ENCODE measurements around the gene PIP4K2C.
A peak's percentile ranks its signal among the peaks of the same experiment; 100 is the strongest.

Gene PIP4K2C

DNA sequence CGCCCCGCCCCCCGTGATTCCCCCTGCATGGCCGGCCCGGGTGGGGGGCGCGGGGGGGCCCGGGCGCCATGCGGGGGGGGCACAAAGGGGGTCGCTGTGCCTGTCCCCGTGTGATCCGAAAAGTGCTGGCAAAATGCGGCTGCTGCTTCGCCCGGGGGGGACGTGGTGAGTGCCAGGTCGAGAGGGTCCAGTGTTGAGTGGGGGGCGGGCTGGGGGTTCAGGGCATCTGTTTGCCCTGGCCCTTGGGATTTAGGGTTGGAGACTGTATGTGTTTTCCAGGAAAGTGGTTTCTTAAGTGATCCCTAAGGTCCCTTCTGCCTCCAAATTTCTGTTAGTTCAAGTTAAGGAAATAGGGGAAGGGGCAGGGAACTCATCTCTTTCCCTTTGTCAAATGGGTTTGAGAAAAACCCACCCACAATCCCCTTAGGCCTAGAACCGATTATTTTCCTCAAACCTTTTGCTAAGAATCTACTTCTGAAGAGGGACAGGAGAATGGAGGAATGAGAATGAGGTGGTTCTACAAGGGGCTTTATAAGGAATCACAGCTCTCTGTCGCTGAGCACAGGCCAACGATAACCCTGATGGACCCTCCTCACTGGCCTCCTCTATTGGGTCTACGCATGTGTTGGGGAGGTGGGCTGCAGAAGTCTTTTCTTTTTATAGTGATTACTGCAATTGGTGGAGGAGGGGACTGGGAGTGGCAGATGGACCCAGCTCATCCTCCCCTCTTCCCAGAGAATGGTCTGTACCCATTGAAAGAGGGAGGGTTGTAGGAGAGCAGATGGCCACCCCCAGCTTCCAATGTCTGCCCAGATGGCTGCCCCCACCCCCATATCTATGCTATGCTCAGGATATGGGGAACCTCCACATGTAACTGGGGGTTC, 21.1 kb downstream of the PIP4K2C start:
- TF ChIP-seq, protein P1, sequence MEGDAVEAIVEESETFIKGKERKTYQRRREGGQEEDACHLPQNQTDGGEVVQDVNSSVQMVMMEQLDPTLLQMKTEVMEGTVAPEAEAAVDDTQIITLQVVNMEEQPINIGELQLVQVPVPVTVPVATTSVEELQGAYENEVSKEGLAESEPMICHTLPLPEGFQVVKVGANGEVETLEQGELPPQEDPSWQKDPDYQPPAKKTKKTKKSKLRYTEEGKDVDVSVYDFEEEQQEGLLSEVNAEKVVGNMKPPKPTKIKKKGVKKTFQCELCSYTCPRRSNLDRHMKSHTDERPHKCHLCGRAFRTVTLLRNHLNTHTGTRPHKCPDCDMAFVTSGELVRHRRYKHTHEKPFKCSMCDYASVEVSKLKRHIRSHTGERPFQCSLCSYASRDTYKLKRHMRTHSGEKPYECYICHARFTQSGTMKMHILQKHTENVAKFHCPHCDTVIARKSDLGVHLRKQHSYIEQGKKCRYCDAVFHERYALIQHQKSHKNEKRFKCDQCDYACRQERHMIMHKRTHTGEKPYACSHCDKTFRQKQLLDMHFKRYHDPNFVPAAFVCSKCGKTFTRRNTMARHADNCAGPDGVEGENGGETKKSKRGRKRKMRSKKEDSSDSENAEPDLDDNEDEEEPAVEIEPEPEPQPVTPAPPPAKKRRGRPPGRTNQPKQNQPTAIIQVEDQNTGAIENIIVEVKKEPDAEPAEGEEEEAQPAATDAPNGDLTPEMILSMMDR (IDR thresholded peaks at IDR 0.05; ENCODE audit: low read depth, low read length), result no peak
- peak overlapping the region; percentile 61 for H3K4me3 ChIP-seq (ENCODE audit: low read depth, low read length)

DNA sequence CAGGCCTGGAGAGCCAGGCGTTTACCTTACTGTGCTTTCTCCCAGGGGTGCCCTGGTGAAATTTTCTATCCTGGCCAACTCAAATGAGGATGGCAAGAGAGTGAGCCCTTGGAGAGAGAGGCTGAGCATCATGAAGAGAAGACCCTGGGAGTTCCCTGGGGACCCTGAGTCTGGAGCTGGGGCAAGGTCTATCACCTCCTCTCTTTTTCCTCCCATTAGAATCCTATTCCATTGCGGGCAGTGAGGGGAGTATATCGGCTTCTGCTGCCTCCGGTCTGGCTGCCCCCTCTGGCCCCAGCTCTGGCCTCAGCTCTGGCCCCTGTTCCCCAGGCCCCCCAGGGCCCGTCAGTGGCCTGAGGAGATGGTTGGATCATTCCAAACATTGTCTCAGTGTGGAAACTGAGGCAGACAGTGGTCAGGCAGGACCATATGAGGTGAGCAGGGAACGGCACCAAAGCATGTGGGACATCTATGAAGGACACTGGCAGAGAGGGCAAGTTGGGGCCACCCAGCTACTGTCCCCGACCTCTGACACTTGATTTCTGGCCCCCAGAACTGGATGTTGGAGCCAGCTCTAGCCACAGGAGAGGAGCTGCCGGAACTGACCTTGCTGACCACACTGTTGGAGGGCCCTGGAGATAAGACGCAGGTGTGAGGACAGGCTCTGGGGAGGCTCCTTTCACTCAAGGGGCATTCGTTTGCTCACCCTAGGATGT, 21.9 kb downstream of the PIP4K2C start:
- TF ChIP-seq, protein P1 (IDR thresholded peaks at IDR 0.05; ENCODE audit: low read depth, low read length), result no peak
- no peak overlapping the region for H3K4me3 ChIP-seq (ENCODE audit: low read depth, low read length)

DNA sequence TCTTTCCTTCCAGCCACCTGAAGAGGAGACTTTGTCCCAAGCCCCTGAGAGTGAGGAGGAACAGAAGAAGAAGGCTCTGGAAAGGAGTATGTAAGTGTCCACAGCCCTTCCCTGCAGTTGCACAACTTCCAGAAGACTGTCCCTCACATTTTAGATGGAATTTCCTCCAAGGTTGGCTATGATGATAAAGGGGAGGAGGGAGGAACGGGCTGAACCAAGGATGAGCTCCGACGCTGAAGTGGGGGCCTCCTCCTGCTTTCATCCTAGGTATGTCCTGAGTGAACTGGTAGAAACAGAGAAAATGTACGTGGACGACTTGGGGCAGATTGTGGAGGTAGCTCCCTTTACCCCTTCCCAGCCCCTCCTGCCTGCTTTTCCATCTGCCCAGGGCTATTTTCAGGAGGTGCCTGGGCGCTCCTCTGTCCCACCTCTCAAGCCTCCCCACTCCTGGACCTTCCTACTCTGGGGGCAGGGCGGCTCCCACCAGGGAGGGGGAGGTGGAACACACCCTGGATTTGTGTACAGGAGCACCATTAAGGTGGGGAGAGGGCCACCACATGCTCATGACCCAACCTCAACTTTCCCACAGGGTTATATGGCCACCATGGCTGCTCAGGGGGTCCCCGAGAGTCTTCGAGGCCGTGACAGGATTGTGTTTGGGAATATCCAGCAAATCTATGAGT, 22.6 kb downstream of the PIP4K2C start:
- TF ChIP-seq, protein P1 (IDR thresholded peaks at IDR 0.05; ENCODE audit: low read depth, low read length), result no peak
- H3K4me3 ChIP-seq (ENCODE audit: low read depth, low read length), result no peak overlapping the region

DNA sequence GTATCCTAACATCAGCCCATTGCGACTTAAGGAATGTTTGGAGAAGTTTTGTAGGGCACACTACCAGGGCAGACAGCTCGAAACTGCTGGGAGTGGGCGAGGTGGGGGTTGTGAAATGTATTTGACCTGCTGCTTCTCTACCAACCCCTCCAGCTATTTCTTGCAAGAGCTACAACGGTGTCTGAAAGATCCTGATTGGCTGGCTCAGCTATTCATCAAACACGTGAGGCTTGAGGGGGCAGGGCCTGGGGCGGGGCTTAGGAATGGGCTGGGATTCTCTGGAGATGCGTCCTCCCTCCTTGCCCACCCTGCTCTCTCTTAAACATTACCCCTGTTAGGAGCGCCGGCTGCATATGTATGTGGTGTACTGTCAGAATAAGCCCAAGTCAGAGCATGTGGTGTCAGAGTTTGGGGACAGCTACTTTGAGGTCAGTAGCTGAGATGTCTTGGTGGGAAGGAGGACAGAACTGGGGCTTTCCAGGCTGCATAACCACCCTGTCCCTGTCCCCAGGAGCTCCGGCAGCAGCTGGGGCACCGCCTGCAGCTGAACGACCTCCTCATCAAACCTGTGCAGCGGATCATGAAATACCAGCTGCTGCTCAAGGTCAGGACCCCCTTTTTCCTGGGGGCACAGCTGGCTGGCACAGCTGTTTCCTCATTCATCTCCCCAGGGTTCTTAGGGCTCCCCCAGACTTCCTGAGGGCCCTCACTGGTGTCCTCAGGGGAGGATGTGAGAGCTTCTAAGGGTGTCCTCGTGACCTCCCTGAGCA, 23.4 kb downstream of the PIP4K2C start:
- TF ChIP-seq, protein P1 (IDR thresholded peaks at IDR 0.05; ENCODE audit: low read depth, low read length), result no peak
- H3K4me3 ChIP-seq (ENCODE audit: low read depth, low read length), result no peak overlapping the region

DNA sequence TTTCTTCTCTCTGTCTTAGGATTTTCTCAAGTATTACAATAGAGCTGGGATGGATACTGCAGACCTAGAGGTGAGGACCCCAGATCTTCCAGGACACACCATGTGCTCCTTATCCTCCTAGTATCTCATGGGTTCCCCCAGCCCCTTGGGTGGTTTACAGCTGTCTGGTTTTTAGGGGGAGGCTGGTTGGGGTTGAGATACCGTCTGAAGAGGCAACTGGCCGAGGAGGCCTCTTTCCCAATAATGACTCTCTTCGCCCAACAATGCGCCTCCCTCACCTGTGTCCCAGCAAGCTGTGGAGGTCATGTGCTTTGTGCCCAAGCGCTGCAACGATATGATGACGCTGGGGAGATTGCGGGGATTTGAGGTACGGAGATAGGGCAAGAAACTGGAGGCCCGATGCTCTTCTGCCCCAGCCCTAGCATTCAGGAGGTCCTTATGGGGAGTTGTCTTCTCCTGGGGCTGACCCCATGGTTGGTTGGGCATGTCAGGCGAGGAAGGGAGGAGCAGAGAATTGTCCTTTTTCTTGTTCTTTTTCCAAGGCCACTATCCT, 24.0 kb downstream of the PIP4K2C start:
- TF ChIP-seq, protein P1 (IDR thresholded peaks at IDR 0.05; ENCODE audit: low read depth, low read length), result no peak
- H3K4me3 ChIP-seq (ENCODE audit: low read depth, low read length), result no peak overlapping the region

DNA sequence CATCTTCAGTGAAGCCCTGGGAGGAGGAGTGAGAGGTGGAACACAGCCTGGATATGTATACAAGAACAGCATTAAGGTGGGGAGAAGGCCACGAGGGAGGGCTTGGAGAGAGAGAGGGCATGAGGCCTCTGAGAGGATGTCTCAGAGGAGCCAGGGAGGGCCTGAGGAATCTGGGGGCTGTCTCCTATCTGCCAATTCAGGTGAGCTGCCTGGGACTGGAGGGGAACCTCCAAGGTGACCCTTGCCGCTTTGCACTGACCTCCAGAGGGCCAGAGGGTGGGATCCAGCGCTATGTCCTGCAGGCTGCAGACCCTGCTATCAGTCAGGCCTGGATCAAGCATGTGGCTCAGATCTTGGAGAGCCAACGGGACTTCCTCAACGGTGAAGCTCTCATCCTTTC, 24.6 kb downstream of the PIP4K2C start:
- TF ChIP-seq, protein P1 (IDR thresholded peaks at IDR 0.05; ENCODE audit: low read depth, low read length), result no peak
- H3K4me3 ChIP-seq (ENCODE audit: low read depth, low read length), result no peak overlapping the region
